Measurements from ENCODE around the gene RECQL5.

DNA sequence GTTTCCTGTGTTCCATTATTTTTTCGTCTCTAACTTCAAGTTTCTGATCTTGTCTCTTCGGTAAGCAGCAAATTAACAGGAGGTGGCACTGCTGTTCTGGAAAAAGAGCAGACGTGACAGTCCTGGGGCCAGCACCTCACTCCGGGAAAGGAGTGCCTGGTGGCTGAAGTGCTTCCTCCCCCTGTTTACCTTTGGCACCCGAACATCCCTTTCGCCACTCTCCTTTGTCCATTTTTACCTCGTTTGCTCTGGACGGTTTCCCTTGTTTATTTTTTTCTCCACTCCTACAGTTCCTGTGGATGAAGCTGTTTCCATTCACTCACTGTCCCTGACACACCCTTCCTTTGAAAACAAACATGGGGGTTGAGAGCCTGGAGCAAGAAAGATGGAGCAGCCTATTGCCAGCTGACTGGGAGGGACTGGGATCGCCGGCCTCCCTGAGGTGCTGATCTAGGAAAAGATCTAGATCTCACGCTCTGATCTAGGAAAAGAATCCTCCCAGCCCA lies 12.8 kb upstream of the RECQL5 start:
- TF ChIP-seq POLR2A (IDR thresholded peaks at IDR 0.05; ENCODE audit: low read depth, low read length) (no peak), POLR2AphosphoS5 (IDR thresholded peaks at IDR 0.05; ENCODE audit: low read depth, low read length) (no peak), TAF1 (IDR thresholded peaks at IDR 0.05; ENCODE audit: borderline replicate concordance, low read depth, low read length) (no peak)

Data from GM12892 (cell line).